Testis (tissue), 2 donors: Measurements from ENCODE around the gene ZDHHC17.

Experiments
- CTCF ChIP-seq, 3 experiments: fragments of 450-650 bp in 2 of 3; fragments of 200-600 bp in 1 of 3; sonication (generic) in 1 of 3; IDR thresholded peaks; one replicate each; pipeline ENCODE4 v1.5.1; 2016 to 2019; ENCODE audit warnings: antibody characterized with exemption in 3 of 3, mild to moderate bottlenecking in 2 of 3, moderate library complexity in 1 of 3
- POLR2A ChIP-seq: fragments of 450-650 bp; IDR thresholded peaks from one replicate; pipeline ENCODE4 v1.6.1; 2017; ENCODE audit warnings: antibody characterized with exemption, mild to moderate bottlenecking, moderate library complexity

GRCh38 chr12:76804435-76804976 is 40.6 kb downstream of the ZDHHC17 start:
- TF ChIP-seq CTCF (IDR thresholded peaks at IDR 0.05) (no peak), POLR2A (no peak)
